Activated CD8-positive, alpha-beta memory T cell treated with anti-CD3 and anti-CD28 coated beads, Interleukin-2, amount 10 ng/mL, durations not matched to agents 7 days and 5 days (primary cell): Measurements from ENCODE around the gene PROZ. TPM values are rescaled to one million over a fixed set of nuclear protein-coding genes. Genes with fewer than 3 reads are reported as not detected.

Experiments used
- ATAC-seq: fragments of 150-1000 bp; cut with Tn5 transposase; one replicate; pipeline ENCODE4 v1.10.0; 2021; ENCODE audit warnings: moderate library complexity
- CTCF ChIA-PET: fragments of 350-600 bp; sonication (Branson Sonifier 250); formaldehyde crosslinking; loops from one replicate; lab custom pipeline; 2021; ENCODE audit warnings: antibody characterized with exemption; lab: Charles Lee
- DNase-seq: peaks from one replicate; pipeline ENCODE4 v3.0.0-alpha.2; 2020
- H3K27ac Mint-ChIP-seq: one replicate; pipeline ENCODE4 v1.8.0; 2021; ENCODE audit warnings: mild to moderate bottlenecking, mixed read lengths
- H3K27me3 Mint-ChIP-seq: one replicate; pipeline ENCODE4 v1.8.0; 2021; ENCODE audit warnings: mixed read lengths
- H3K36me3 Mint-ChIP-seq: one replicate; pipeline ENCODE4 v1.8.0; 2021; ENCODE audit warnings: mild to moderate bottlenecking, mixed read lengths
- H3K4me1 Mint-ChIP-seq: one replicate; pipeline ENCODE4 v1.8.0; 2021; ENCODE audit warnings: mixed read lengths
- H3K4me3 Mint-ChIP-seq: one replicate; pipeline ENCODE4 v1.8.0; 2021; ENCODE audit warnings: mild to moderate bottlenecking, moderate library complexity, mixed read lengths
- H3K9me3 Mint-ChIP-seq: one replicate; pipeline ENCODE4 v1.8.0; 2022; ENCODE audit warnings: low read depth, mixed read lengths
- total RNA-seq, 2 experiments: library from RNA; stranded (reverse); gene quantifications; one replicate each; pipeline ENCODE4 v1.2.3, GENCODE V29; 2021

PROZ gene
- total RNA-seq, 2 experiments from 2014 or later = not detected

DNA sequence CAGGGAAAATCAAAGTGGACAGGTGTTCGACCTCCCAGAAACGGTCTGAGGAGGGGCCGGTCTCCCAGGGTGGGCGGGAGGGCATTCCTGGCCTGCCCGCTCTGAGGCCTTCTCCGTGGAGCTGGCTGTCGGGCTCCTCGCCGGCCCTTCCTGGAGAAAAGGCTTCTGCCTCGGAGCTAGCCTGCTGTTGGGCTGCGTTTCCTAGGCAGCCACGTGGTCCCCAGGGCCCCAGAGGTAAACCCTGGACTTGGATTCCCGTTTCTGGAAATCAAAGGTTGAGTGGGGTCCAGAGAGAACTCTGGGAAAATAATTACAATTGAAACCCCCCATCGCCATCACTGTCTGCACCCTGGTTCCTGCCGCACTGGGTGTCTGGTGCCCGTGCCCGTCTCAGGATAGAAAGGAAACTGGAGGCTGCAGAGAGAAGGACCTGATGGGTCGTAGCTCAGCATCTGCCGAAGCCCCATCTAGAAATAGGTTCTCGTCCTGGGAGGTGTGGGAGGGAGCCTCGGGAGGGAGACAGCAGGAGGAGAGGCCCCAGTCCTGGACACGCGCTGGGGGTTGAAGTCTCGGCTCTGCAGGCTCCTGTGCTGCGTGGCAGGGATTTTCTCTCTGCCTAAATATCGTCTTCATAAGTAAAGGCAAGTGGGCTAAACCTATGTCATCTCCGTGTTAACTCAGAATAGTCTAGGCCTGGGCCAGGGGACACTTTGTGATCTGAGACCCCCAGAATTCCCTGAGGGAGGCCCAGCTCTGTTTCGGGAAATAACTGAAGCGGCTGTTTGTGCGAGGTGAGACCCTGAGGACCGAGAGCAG lies 7.7 kb upstream of the PROZ start:
- ATAC-seq (no peak), DNase-seq (no peak)
- CTCF ChIA-PET = no interaction called here
- Mint-ChIP-seq H3K27me3 (peaks cover 27% of the 10 kb centered on the region), H3K4me1 (peaks cover 13% of the 10 kb centered on the region), H3K9me3 (peaks cover 5% of the 10 kb centered on the region), H3K27ac (no peak overlapping the region), H3K4me3 (no peak overlapping the region), H3K36me3 (peaks cover 9% of the 10 kb centered on the region)

DNA sequence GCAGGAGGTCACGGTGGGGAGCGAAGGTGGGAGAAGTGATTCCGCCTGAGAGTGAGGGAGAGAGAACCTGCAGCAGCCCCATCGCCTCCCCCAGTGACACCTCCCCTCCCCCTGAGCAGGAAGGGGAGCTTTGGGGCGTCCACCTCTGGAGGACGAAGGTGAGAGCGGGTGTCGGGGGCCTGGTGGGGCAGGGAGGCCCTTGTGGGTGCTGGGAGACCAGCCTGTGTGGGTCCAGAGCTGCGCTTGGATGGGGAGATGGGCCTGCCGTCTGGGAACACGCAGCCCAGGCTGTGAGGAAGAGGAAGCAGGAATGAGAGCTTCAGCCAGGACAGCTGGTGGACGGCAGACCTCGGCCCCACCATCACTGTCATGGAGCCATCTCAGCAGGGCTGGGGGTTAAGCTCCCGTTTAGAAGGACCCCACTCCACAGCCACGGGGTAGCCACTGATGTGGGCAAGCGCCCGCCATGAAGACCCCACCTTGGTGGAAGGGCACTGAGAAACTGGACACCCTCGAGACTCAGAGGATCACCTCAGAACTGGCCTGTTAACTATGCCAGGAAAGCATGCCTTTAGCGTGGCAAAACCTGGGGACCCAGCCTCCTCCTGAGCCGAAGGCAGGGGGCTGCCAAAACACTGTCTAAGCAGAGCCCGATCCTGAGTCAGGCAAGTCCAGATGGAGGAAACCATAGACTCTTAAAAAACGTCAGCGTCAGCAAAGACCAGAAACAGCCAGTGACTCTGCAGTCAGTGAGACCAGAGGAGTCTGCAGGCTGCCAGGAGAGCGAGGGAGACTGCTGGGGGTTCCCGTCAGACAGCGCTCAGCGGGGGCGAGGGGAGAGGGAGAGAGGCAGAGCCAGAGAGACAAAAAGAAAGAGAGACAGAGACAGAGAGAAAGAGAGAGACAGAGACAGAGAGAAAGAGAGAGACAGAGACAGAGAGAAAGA lies 6.4 kb upstream of the PROZ start:
- Mint-ChIP-seq H3K27ac (no peak overlapping the region), H3K36me3 (peaks cover 9% of the 10 kb centered on the region), H3K9me3 (peaks cover 7% of the 10 kb centered on the region), H3K27me3 (peaks cover 34% of the 10 kb centered on the region), H3K4me3 (peak overlapping the region; percentile 70), H3K4me1 (peaks cover 13% of the 10 kb centered on the region)
- CTCF ChIA-PET = no interaction called here
- ATAC-seq (no peak), DNase-seq (no peak)

DNA sequence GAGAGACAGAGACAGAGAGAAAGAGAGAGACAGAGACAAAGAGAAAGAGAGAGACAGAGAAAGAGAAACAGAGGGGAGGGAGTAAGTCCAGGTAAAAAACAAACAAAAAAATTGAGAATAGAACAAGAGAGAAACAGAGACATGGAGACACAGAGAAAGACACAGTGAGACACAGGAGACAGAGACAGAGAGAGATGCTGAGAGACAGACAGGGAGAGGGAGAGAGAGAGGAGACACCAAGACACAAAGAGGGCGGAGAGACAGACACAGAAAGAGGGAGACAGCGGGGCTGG lies 5.8 kb upstream of the PROZ start:
- Mint-ChIP-seq H3K4me1 (peaks cover 13% of the 10 kb centered on the region), H3K27me3 (peaks cover 34% of the 10 kb centered on the region), H3K9me3 (peaks cover 7% of the 10 kb centered on the region), H3K27ac (peak overlapping the region; percentile 58), H3K4me3 (peak overlapping the region; percentile 70), H3K36me3 (peaks cover 9% of the 10 kb centered on the region)
- DNase-seq = no peak
- ATAC-seq = no peak
- CTCF ChIA-PET = no interaction called here

DNA sequence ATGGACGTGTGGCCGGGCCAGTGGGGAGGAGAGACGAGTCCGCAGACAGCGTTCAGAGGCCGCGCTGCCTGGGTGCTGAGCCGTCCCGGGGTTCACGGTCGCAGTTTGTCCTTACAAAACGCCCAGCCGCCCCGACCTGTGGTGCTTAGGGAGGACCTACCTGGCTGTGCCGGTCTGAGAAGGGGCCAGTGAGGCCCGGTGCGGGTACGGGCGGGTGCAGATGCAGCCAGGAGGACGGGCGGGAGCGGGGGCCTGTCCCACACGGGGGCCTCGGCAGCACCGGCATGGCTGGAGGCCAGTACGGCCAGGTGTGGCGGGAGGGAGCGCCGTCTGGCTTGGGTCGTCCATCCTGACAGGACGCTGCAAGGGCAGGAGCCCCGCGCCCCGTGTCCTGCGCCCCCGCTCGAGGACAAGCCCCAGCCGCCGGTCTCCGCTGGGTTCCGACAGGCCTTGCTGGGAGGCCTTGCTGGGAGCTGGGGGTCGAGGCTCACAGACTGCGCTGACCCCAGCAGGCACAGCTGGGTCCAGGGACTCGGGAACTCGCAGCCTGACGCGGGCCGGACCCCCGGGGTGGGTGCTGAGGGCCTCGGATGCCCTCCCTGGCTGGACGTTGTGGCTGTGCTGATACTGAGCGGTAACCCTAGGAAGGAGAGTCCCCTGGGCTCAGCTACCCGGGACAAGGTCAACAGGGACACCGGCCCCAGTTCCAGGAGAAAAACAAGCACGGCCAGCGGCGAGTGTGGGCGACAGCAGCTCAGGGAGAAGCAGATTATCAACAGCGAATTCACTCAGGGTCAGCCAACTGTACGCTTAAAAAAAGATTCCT lies 5.3 kb upstream of the PROZ start:
- Mint-ChIP-seq H3K9me3 (peaks cover 7% of the 10 kb centered on the region), H3K36me3 (peaks cover 9% of the 10 kb centered on the region), H3K4me3 (peak overlapping the region; percentile 70), H3K27me3 (peaks cover 34% of the 10 kb centered on the region), H3K27ac (peak overlapping the region; percentile 58), H3K4me1 (peaks cover 13% of the 10 kb centered on the region)
- DNase-seq (no peak), ATAC-seq (peak; percentile 38)
- CTCF ChIA-PET = no interaction called here

- peaks cover 34% of the 10 kb centered on the region for H3K27me3 Mint-ChIP-seq
- peaks cover 7% of the 10 kb centered on the region for H3K9me3 Mint-ChIP-seq
- CTCF ChIA-PET = no interaction called here
- no peak overlapping the region for H3K27ac Mint-ChIP-seq
- peaks cover 13% of the 10 kb centered on the region for H3K4me1 Mint-ChIP-seq
- ATAC-seq = peak; percentile 82
- peak overlapping the region; percentile 60 for H3K4me3 Mint-ChIP-seq
- peaks cover 9% of the 10 kb centered on the region for H3K36me3 Mint-ChIP-seq
- peak; percentile 73 for DNase-seq
Observed at GRCh38 chr13:113153810-113154748, 4.4 kb upstream of the PROZ start.

DNA sequence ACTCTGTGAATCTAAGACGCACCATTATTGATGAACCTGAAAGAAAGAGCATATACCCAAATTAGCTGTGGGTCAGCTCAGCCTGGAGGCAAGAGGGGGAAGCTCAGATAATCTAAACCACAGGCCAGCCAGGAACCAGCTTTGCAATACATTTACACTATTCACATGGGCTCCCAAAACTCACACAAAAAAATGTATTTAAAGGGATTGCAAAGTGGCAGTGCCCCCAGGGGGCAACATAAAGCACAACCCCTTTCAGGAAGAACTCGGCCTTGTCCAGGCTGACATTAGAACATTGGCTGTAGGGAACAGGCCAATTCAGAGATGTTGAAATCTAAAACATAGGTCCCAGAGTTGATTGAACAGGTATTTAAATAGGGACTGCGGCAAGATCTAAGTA lies 3.2 kb upstream of the PROZ start:
- Mint-ChIP-seq H3K4me3 (no peak overlapping the region), H3K27me3 (peaks cover 37% of the 10 kb centered on the region), H3K27ac (no peak overlapping the region), H3K36me3 (peaks cover 9% of the 10 kb centered on the region), H3K4me1 (peaks cover 17% of the 10 kb centered on the region), H3K9me3 (peaks cover 7% of the 10 kb centered on the region)
- DNase-seq (no peak), ATAC-seq (no peak)
- CTCF ChIA-PET = no interaction called here

GRCh38 chr13:113155982-113156655 lies 2.3 kb upstream of the PROZ start:
- DNase-seq (no peak), ATAC-seq (no peak)
- Mint-ChIP-seq H3K36me3 (peaks cover 9% of the 10 kb centered on the region), H3K27me3 (peaks cover 34% of the 10 kb centered on the region), H3K4me1 (peaks cover 23% of the 10 kb centered on the region), H3K9me3 (peaks cover 7% of the 10 kb centered on the region), H3K27ac (no peak overlapping the region), H3K4me3 (no peak overlapping the region)
- CTCF ChIA-PET = no interaction called here

DNA sequence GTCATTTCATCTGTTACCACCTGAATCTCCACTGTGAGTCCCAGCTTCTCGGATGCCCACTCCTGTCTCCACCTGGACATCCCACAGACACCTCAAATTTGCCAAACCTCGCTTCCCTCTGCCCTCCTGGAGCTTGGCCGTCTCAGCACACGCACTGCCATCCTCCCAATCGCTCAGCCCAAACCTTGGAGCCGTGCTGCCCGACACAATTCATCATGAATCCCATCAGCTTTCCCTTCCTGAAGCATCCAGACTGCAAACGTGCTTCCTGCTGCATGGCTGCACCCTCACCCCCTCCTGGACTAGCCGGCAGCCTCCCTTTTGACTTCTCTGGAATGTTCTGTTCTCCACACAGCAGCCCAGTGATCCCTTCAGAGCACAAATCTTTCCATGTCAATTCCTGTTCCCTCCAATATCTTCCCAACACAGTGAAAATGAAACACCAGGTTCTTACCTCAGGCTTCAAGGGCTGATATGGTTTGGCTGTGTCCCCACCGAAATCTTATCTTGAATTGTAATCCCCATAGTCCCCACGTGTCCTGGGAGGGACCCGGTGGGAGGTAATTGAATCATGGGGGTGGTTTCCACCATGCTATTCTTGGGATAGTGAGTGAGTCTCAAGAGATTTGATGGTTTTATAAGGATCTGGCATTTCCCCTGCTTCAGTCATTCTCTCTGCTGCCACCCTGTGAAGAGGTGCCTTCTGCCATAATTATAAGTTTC lies 1.1 kb upstream of the PROZ start:
- ATAC-seq = no peak
- Mint-ChIP-seq H3K9me3 (peaks cover 7% of the 10 kb centered on the region), H3K4me1 (peaks cover 26% of the 10 kb centered on the region), H3K27me3 (peaks cover 23% of the 10 kb centered on the region), H3K27ac (no peak overlapping the region), H3K36me3 (peaks cover 9% of the 10 kb centered on the region), H3K4me3 (no peak overlapping the region)
- no peak for DNase-seq
- CTCF ChIA-PET = no interaction called here

DNA sequence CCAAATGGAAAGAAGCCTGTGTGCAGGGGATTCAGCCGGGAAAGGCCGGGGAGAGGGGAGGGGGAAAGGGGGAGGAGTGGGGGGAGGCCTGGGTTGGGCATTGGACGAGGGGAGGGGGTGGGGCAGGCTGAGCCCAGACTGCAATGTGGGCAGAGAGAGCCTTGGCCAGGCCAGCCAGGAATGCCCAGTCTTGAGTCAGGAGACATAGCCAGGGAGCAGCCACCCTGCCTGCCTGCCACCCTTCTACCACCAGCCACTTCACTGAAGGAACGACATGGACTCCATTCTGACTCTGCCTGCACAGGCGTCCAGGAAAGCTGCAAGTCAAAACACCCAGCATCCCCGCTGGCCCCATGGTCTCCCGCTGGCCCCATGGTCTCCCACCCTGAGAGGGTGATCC lies 498 bp downstream of the PROZ start:
- Mint-ChIP-seq H3K36me3 (peaks cover 6% of the 10 kb centered on the region), H3K27ac (no peak overlapping the region), H3K9me3 (peaks cover 7% of the 10 kb centered on the region), H3K4me3 (no peak overlapping the region), H3K4me1 (peaks cover 26% of the 10 kb centered on the region), H3K27me3 (peaks cover 17% of the 10 kb centered on the region)
- ATAC-seq (no peak), DNase-seq (no peak)
- CTCF ChIA-PET = no interaction called here

DNA sequence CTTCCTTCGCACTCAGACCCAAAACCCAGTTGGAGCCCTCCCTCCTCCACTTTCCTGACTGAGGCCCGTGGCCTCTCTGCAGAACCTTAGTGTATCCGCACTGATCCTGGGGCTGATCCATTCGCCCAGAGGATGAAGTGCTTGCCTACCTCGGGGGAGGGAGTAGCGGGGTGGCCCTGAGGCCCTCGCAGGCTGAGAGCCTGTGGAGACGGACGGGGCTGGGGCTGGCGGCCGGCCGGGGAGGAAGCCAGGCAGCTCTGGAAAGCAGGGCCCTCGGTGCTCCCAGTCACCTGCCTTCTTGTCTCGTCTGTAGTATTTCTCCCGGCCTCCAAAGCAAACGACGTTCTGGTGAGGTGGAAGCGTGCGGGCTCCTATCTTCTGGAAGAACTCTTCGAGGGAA lies 1.3 kb downstream of the PROZ start:
- CTCF ChIA-PET = no interaction called here

DNA sequence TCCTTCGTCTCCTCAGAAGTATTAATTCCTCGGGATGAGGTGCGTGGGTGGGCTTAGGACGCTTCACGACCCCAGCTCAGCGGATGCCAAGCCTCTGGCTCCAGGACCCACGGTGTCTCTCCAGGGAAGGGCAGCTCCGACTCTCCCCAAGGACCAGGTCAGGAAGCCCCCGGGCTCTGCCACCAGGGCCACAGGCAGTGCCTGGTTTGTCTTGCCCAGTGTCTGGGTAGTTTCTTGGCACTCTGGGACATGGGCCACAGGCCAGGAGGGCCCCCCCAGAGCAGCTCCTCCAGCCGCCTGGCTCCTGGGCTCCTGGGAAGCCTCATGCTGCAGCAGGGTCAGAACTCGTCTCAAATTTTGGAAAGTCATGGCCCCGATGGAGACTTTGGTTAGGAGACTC lies 2.5 kb downstream of the PROZ start:
- no peaks in the 10 kb centered on the region for H3K36me3 Mint-ChIP-seq
- H3K27ac Mint-ChIP-seq = peak overlapping the region; percentile 84

More for the DNA sequence above, 1.3 kb downstream of the PROZ start:
- Mint-ChIP-seq H3K4me3 (no peak overlapping the region), H3K9me3 (peaks cover 7% of the 10 kb centered on the region), H3K4me1 (peaks cover 29% of the 10 kb centered on the region), H3K27me3 (peaks cover 17% of the 10 kb centered on the region), H3K36me3 (peaks cover 6% of the 10 kb centered on the region), H3K27ac (no peak overlapping the region)
- DNase-seq = no peak
- no peak for ATAC-seq

More for the DNA sequence above, 2.5 kb downstream of the PROZ start:
- CTCF ChIA-PET = no interaction called here
- peak overlapping the region; percentile 50 for H3K4me3 Mint-ChIP-seq
- H3K27me3 Mint-ChIP-seq = peaks cover 8% of the 10 kb centered on the region
- H3K9me3 Mint-ChIP-seq = no peaks in the 10 kb centered on the region
- H3K4me1 Mint-ChIP-seq = peaks cover 32% of the 10 kb centered on the region
- peak; percentile 27 for ATAC-seq
- DNase-seq = no peak
